ELF-1 (cell line): ENCODE data around the gene PLXNA3.

ENCODE experiments used
- DNase-seq: peaks from one replicate; pipeline ENCODE4 v3.0.0-alpha.2; 2016; ENCODE audit warnings: low read depth, low spot score

PLXNA3 gene

GRCh38 chrX:154458116-154458953 is at the start of gene PLXNA3:
Gene PLXNA3, plus strand, starts transcription at chrX:154458281. Its CDS starts 1,903 bp downstream, at chrX:154460184.
- DNase-seq: no peak

DNA sequence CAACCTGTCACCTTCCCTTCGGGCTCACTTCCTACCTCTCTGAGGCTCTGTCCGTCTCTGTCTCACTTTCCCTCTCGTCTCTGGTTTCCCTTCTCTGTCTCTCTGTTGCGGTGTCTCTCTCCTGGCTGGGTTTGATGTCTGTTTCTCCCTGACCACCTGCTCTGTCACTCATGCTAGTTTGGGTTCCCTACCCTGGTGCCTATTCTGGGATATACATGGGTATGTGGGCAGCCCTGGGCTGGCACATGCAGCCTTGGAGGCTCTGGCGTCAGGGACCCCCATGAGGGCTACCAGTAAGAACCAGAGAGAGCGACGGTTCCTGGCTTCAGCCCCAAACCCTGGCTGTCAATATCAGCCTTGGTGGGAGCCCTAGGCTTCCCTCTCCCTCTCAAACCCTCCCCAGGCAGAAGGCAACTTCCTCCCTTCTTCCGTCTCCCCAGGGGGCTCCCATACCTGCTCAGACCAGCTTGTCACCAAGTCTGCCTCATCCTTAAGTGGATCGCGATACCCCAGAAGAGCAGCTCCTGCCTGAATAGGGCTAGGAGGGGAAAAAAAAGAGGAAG is 49.3 kb upstream of the PLXNA3 start:
- no peak for DNase-seq

DNA sequence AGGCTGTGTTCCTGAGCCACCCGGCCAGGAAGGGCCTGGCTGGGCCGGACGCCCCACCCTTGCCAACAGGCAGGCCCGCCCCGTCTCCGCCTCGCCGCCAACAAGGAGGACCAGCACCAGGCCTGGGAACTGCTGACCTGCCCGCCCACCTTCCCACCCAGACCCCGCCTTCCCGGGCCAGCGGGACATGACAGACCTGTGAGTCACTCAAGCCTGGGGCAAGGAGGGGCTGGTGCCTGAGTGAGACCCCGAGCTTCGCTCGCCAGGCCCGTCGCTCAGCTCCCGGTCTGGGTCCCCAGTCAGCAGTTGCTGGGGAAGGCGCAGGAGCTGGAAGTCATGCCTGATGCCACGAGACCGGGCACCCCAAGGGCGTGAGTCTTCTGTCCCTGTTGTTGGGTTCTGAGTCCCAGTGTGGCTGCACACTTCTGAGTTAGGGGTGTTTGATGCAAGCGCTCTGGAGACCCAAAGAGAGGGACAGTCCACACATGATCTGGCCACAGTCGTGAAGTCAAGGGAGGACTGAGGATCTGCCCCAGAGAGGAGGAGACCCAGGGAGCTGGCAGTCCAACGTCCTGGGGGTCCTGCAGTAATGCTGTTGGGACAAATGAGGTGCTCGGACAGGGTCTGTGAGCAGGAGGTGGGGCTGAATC is 48.7 kb upstream of the PLXNA3 start, which contains the start of gene DNASE1L1:
TSS of gene DNASE1L1 (minus strand) at position 33 of the 650 bp plus-strand sequence. CDS start 3,686 bp downstream, outside the sequence.
- peak; percentile 99 for DNase-seq

DNA sequence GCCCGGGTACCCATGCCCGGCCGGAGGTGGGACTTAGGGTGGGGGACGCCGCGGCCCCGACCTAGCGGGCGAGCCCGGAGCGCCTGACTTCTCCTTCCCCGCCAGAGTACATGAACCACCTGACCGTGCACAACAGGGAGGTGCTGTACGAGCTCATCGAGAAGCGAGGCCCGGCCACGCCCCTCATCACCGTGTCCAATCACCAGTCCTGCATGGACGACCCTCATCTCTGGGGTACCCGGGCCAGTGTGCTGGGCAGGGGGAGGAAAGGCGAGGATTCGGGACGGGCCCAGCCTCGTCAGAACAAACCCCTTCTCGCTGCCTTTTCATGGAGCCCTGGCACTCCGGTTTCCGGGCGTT is 46.1 kb upstream of the PLXNA3 start:
- DNase-seq: peak; percentile 76

GRCh38 chrX:154412468-154412867 is 45.6 kb upstream of the PLXNA3 start:
- DNase-seq: no peak

DNA sequence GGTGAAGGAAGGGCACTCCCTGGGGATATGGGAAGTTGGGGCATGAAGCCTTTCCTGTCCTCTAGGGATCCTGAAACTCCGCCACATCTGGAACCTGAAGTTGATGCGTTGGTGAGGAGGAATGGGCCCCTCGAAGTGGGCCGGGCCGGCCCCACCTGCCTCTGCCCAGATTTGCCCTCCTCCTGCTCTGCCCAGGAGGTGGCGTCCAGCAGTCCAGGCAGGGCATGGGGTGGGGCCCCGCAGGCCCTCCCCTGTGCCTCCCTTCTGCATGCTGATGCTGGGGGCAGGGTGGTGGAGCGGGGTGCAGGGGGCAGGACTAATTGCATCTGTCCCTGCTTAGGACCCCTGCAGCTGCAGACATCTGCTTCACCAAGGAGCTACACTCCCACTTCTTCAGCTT is 44.9 kb upstream of the PLXNA3 start:
- no peak for DNase-seq

DNA sequence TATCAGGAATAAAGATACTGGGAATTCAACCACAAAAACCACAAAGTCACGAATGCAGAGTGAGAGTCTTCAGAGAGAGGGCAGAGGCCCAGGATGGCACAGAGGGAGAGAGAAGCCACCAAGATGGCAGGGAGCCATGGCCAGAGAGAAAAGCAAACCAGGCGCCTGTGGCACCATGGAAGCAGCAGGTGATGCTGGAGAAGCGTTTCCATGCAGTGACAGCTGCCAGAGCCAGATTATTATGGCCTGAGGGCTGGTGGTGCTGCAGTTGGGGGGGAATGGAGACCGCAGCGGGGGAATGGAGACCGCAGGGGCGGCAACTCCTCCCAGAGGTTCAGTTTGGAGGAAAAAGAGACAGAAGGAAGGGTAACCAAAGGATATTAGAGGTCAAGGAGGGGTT is 40.9 kb upstream of the PLXNA3 start:
- no peak for DNase-seq

GRCh38 chrX:154419189-154419588 is 38.9 kb upstream of the PLXNA3 start:
- DNase-seq: no peak

DNA sequence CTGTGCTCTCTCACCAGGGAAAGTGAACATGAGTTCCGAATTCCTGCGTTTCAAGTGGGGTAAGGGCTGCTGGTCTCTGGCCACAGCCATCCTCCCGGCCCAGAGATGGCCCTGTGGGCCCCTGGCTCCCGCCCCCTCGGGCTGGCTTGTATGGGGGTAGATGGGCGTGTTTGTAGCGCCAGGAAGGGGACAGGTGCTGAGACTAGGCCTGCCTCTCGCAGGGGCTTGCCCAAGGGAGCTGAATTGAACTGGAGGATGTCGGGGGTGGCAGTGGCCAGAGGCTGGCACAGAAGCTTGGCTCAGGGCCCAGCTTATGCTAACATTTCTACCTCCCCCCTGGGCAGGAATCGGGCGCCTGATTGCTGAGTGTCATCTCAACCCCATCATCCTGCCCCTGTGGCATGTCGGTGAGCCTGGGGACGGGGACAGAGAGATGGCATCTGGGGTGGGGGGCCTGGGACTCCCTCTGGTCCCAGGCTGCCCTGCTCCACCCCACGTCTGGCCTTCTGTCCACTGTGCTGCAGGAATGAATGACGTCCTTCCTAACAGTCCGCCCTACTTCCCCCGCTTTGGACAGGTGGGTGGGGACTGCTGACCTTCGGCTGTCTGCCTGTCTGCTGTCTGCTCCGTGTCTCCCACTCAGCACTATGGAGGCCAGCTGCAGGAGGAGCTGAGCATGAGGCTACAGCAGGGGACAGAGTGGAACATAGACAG is 38.2 kb upstream of the PLXNA3 start:
- DNase-seq: no peak

- DNase-seq: no peak
These were observed 37.7 kb upstream of the PLXNA3 start for GRCh38 chrX:154420402-154420756.

DNA sequence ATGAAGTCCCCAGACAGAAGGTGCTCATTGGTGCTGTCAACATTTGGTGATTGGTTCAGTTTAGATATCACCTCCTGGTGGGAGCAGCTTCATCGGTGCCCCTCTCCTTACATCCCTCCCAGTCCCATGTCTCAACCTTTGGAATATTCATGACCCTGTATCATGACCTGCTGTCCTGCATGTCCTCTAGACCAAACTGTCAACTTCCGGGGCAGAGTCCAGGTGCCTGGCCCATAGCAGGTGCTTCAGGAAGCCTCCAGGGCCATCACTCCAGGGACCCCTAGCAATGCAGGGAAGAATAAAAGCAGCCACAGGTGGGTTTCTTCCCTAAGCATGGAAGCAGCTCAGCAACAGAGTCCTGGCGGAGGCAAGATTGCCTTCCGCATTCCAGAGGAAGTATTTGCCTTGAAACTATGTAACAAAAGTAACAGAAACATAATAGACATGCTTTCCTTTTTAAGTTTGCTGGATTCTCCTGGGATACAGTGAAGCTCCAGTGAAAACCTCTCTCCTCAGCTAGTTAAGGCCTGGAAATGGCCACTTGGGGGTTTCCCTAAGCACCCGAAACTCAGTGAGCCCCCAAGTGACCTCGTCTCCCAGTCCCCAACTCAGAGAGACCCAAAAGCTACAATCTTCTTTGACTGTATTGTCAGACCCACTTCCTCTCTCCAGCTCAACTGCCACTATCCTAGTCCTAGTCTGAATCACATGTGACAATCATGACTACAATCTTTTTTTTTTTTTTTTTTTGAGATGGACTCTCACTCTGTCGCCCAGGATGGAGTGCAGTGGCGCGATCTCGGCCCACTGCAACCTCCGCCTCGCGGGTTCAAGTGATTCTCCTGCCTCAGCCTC is 30.9 kb upstream of the PLXNA3 start:
- DNase-seq: no peak

GRCh38 chrX:154428176-154429171 is 29.6 kb upstream of the PLXNA3 start, which contains the start of gene ATP6AP1:
Gene ATP6AP1, plus strand, starts transcription at chrX:154428677. Its CDS starts 16 bp downstream, at chrX:154428693.
- peak; percentile 97 for DNase-seq

DNA sequence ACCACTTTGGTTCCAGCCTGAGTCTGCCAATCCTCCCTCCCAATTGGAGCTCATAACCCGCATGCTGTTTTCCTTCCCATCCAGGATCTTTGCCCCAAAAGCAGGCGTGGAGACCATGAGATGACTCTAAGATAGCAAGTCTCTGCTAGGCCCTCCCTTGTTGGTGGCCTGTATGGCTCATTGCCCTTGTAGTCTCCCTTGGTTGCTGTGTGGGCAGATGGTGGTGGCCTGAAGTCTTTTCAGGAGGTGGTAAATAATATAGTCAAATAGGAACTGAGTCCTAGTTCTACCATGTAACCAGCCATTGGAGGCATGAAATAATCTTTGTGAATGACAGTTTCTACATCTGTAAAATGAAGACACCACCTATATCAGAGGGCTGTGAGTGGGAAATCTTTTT is 28.4 kb upstream of the PLXNA3 start:
- no peak for DNase-seq

DNA sequence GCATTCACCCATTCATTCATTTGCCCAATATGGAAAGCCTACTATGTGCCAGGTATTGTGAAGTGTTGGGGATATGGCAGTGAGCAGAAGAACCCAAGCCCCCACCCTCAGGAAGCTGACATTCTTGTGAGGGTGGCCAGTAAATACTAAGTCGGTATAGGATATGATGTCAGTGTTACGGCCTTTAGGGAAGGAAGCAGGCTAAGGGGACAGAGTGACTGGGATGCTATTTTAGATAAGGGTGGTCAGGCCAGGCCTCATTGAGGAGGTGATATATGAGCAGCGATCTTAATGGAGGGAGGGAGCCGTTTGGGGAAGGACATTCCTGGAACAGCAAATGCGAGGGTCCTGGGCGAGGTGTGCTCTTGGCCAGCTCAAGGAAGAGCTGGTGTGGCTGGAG is 27.6 kb upstream of the PLXNA3 start:
- no peak for DNase-seq

DNA sequence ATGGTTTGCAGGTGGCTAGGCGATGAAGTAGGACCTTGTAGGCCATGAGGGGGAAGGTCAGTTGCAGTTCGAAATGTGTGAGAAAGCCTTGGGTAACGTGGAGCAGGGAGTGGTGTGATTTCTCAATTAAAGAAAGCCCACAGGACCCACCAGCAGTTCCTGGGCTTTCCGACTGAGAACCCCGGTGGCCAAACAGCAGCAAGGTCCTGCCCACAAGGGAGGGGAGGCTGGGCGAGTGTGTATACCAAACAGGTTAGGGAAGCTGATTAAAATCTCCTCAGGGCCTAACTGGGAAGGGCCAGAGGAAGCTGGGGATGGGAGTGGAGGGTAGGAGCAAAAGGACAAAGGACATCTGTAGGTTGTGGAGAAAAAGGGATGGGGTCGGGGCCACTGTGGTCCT is 27.2 kb upstream of the PLXNA3 start:
- DNase-seq: peak; percentile 83

DNA sequence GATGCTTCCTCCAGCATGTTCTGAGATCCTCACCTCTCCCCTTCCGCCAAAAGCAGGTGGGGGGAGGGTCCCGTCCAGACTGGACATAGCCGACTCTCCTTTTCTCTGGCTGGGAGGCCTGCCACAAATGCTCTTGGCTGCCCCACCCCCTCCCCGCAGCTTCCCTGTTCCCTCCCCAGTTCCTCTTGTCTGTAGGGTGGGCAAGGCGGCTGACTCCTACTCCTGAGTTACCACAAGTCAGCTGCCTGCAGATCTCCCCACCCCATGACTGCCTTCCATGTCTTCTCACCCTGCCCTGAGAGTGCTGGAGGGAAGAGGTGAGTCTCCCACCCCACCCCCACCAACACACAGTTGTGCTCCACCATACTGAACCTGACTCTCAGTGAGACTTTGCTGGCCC is 26.7 kb upstream of the PLXNA3 start:
- no peak for DNase-seq

DNA sequence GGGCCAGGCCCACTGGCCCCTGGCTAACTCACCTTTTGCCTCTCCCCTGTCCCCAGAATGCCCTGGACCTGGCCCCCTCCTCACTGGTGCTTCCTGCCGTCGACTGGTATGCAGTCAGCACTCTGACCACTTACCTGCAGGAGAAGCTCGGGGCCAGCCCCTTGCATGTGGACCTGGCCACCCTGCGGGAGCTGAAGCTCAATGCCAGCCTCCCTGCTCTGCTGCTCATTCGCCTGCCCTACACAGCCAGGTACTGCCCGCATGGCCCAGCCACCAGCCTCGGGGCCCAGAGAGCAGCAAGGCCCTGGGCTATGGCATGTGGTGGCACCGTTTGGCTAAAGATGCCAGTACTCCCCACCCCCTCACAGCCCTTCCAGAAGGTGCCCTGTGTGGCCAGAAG is 25.9 kb upstream of the PLXNA3 start:
- no peak for DNase-seq

- no peak for DNase-seq
These were observed 24.5 kb upstream of the PLXNA3 start for GRCh38 chrX:154433605-154434004.

- DNase-seq: no peak
These were observed 23.5 kb upstream of the PLXNA3 start for GRCh38 chrX:154434394-154435168.
